Trophoblast cell (in vitro differentiated cells and primary cell): Measurements from ENCODE around the gene DNAJB9.
"Not testable (repeated sequence)": the region's sequence is repeated elsewhere in the genome, so short reads cannot be mapped to it uniquely, and the experiment has no call there.

ENCODE experiments used
- DNase-seq, 2 donors: peaks; one replicate each; pipeline ENCODE4 v3.0.0-alpha.2; 2016
- H2AFZ ChIP-seq: 2 replicates; pipeline ENCODE4 v1.6.1; 2013; ENCODE audit warnings: low read length, moderate library complexity, mild to moderate bottlenecking; ENCODE audit not compliant: insufficient read depth, poor library complexity
- H2AK5ac ChIP-seq: 2 replicates; pipeline ENCODE4 v1.6.1; 2013; ENCODE audit warnings: mild to moderate bottlenecking, low read length
- H2BK120ac ChIP-seq: 2 replicates; pipeline ENCODE4 v1.6.1; 2013; ENCODE audit warnings: low read length, mild to moderate bottlenecking, moderate library complexity; ENCODE audit not compliant: insufficient read depth, poor library complexity
- H2BK12ac ChIP-seq: 2 replicates; pipeline ENCODE4 v1.6.1; 2013; ENCODE audit warnings: mild to moderate bottlenecking, low read length, moderate library complexity
- H2BK5ac ChIP-seq: 2 replicates; pipeline ENCODE4 v1.6.1; 2013; ENCODE audit warnings: low read length, low read depth, moderate library complexity, mild to moderate bottlenecking; ENCODE audit not compliant: poor library complexity
- H3K14ac ChIP-seq: 2 replicates; pipeline ENCODE4 v1.6.1; 2013; ENCODE audit warnings: mild to moderate bottlenecking, low read length
- H3K18ac ChIP-seq: 2 replicates; pipeline ENCODE4 v1.6.1; 2013; ENCODE audit warnings: mild to moderate bottlenecking, low read length
- H3K23ac ChIP-seq: 2 replicates; pipeline ENCODE4 v1.6.1; 2013; ENCODE audit warnings: low read length
- H3K27ac ChIP-seq: 2 replicates; pipeline ENCODE4 v1.5.1; 2013; ENCODE audit warnings: low read depth, mild to moderate bottlenecking, inconsistent platforms, low read length, moderate library complexity
- H3K27me3 ChIP-seq: 2 replicates; pipeline ENCODE4 v1.6.1; 2013; ENCODE audit warnings: inconsistent platforms, mild to moderate bottlenecking, low read length, moderate library complexity; ENCODE audit not compliant: insufficient read depth
- H3K36me3 ChIP-seq, 2 experiments: 1 replicate in 1 of 2; 2 replicates in 1 of 2; pipeline ENCODE4 v1.6.1; 2013; ENCODE audit warnings: low read length in 2 of 2, mild to moderate bottlenecking in 2 of 2, moderate library complexity in 1 of 2; ENCODE audit not compliant: insufficient read depth in 2 of 2, control insufficient read depth in 1 of 2
- H3K4ac ChIP-seq: 2 replicates; pipeline ENCODE4 v1.6.1; 2013; ENCODE audit warnings: low read depth, mild to moderate bottlenecking, low read length, moderate library complexity
- H3K4me1 ChIP-seq, 2 experiments: 1 replicate in 1 of 2; 2 replicates in 1 of 2; pipeline ENCODE4 v1.6.1; 2013; ENCODE audit warnings: low read length in 2 of 2, mild to moderate bottlenecking in 2 of 2, moderate library complexity in 1 of 2; ENCODE audit not compliant: insufficient read depth in 2 of 2, control insufficient read depth in 1 of 2
- H3K4me2 ChIP-seq: 2 replicates; pipeline ENCODE4 v1.6.1; 2013; ENCODE audit warnings: inconsistent platforms, mild to moderate bottlenecking, low read length, moderate library complexity
- H3K4me3 ChIP-seq: 2 replicates; pipeline ENCODE4 v1.5.1; 2013; ENCODE audit warnings: mild to moderate bottlenecking, low read depth, low read length, inconsistent platforms
- H3K79me1 ChIP-seq: one replicate; pipeline ENCODE4 v1.6.1; 2013; ENCODE audit warnings: low read length
- H3K79me2 ChIP-seq: 2 replicates; pipeline ENCODE4 v1.6.1; 2013; ENCODE audit warnings: low read length, mild to moderate bottlenecking; ENCODE audit not compliant: control insufficient read depth, insufficient read depth, poor library complexity
- H3K9ac ChIP-seq: 2 replicates; pipeline ENCODE4 v1.6.1; 2013; ENCODE audit warnings: mild to moderate bottlenecking, low read length
- H3K9me3 ChIP-seq: 2 replicates; pipeline ENCODE4 v1.6.1; 2013; ENCODE audit warnings: low read depth, mild to moderate bottlenecking, control low read depth, inconsistent platforms, low read length; ENCODE audit not compliant: insufficient read depth
- H4K12ac ChIP-seq: 2 replicates; pipeline ENCODE4 v1.6.1; 2013; ENCODE audit warnings: low read depth, mild to moderate bottlenecking, low read length, moderate library complexity
- H4K8ac ChIP-seq: 2 replicates; pipeline ENCODE4 v1.6.1; 2013; ENCODE audit warnings: low read depth, mild to moderate bottlenecking, low read length, moderate library complexity
- H4K91ac ChIP-seq: one replicate; pipeline ENCODE4 v1.6.1; 2013; ENCODE audit warnings: low read depth, mild to moderate bottlenecking, low read length, moderate library complexity
- WGBS: extraction: QIAGEN DNeasy Blood & Tissue Kit; methylation state at CpG from one replicate; pipeline ENCODE4 v1.1.7; 2013; ENCODE audit warnings: missing lambda C conversion rate; ENCODE audit not compliant: insufficient read length, insufficient coverage; ENCODE audit errors: extremely low coverage; 5-methylcytosine and 5-hydroxymethylcytosine counted together

Gene DNAJB9

DNA sequence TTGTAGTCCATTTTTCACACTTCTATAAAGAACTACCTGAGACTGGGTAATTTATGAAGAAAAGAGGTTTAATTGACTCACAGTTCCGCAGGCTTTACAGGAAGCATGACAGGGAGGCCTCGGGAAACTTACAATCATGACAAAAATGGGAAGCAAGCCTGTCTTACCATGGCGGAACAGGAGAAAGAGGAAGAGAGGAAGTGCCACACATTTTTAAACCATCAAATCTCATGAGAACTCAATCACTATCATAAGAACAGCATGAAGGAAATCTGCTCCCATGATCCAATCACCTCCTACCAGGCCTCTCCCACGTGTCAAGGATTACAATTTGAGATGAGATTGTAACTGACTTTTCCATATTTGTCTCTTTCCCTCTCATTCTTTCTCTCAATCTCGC, 34.4 kb upstream of the DNAJB9 start:
- no peak overlapping the region for H4K8ac ChIP-seq
- DNase-seq, result no peak
- H3K4me2 ChIP-seq, result no peak overlapping the region
- no peak overlapping the region for H4K12ac ChIP-seq
- no peak overlapping the region for H2AFZ ChIP-seq
- H3K23ac ChIP-seq, result no peak overlapping the region
- no peak overlapping the region for H3K9ac ChIP-seq
- H4K91ac ChIP-seq, result no peak overlapping the region
- H3K4ac ChIP-seq, result no peak overlapping the region
- H2BK120ac ChIP-seq, result no peak overlapping the region
- no peaks in the 10 kb centered on the region for H3K4me1 ChIP-seq
- no peak overlapping the region for H3K4me3 ChIP-seq
- H3K27ac ChIP-seq, result no peak overlapping the region
- no CpG with 5 or more reads among the region's 5 CpGs for WGBS
- H2BK12ac ChIP-seq, result no peak overlapping the region
- no peaks in the 10 kb centered on the region for H3K79me1 ChIP-seq
- no peak overlapping the region for H2AK5ac ChIP-seq
- no peak overlapping the region for H2BK5ac ChIP-seq
- H3K27me3 ChIP-seq, result no peaks in the 10 kb centered on the region
- H3K14ac ChIP-seq, result no peak overlapping the region
- H3K9me3 ChIP-seq, result no peaks in the 10 kb centered on the region
- no peak overlapping the region for H3K18ac ChIP-seq
- H3K36me3 ChIP-seq, result no peaks in the 10 kb centered on the region
- no peaks in the 10 kb centered on the region for H3K79me2 ChIP-seq

DNA sequence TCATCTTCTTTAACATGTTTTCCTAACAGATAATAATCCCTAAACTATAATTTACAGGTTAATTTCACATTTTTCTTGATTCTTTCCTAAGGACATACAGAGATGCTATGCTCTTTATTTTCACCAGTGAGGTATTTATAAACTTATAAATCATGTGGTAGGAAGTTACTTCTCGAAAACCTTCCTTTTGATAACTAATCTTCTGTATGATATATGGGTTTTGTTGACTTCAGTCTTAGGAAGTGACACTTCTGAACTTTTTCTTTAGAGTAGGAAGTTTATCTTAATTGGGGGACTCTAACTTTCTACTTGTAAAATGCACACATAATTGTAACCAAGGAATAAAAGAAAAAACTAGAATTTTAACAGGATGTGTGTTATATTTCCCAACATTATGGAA, 33.9 kb upstream of the DNAJB9 start:
- no peak overlapping the region for H2AFZ ChIP-seq
- H3K14ac ChIP-seq, result no peak overlapping the region
- H3K4me2 ChIP-seq, result no peak overlapping the region
- H3K18ac ChIP-seq, result no peak overlapping the region
- H2BK12ac ChIP-seq, result no peak overlapping the region
- H3K9ac ChIP-seq, result no peak overlapping the region
- no peaks in the 10 kb centered on the region for H3K9me3 ChIP-seq
- no peak overlapping the region for H2AK5ac ChIP-seq
- H3K36me3 ChIP-seq, result no peaks in the 10 kb centered on the region
- no CpG with 5 or more reads among the region's 1 CpG for WGBS
- H3K79me1 ChIP-seq, result no peaks in the 10 kb centered on the region
- no peak overlapping the region for H3K4ac ChIP-seq
- no peak overlapping the region for H3K23ac ChIP-seq
- H3K27me3 ChIP-seq, result no peaks in the 10 kb centered on the region
- H2BK5ac ChIP-seq, result no peak overlapping the region
- H4K12ac ChIP-seq, result no peak overlapping the region
- H3K27ac ChIP-seq, result no peak overlapping the region
- H4K8ac ChIP-seq, result no peak overlapping the region
- H2BK120ac ChIP-seq, result no peak overlapping the region
- no peak for DNase-seq
- no peaks in the 10 kb centered on the region for H3K4me1 ChIP-seq
- no peak overlapping the region for H4K91ac ChIP-seq
- H3K4me3 ChIP-seq, result no peak overlapping the region
- H3K79me2 ChIP-seq, result no peaks in the 10 kb centered on the region

DNA sequence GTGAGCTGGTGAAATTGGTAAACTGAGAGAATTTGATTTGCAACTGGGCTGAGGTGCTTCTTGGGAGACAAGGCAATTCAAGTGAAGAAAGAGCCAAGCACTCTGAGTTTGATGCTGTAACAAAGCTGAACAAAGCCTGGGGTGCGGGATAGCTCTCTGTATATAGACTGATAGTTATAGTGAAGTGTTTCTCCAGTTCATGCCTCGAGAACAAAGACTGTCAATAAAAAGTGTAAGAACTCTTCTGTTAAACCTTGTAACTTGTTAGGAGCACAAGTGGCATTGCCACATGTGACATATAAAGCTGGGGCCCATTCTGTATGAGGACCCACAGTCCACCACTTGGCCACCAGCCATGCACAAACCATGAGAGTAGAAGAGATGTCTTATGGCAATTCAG, 32.4 kb upstream of the DNAJB9 start:
- no CpG with 5 or more reads among the region's 2 CpGs for WGBS
- Histone ChIP-seq H3K4ac (no peak overlapping the region), H3K9me3 (no peaks in the 10 kb centered on the region), H2BK120ac (no peak overlapping the region), H3K9ac (peak overlapping the region; percentile 53), H3K36me3 (no peaks in the 10 kb centered on the region), H3K27ac (no peak overlapping the region), H2AK5ac (no peak overlapping the region), H3K79me2 (no peaks in the 10 kb centered on the region), H2BK12ac (no peak overlapping the region), H3K79me1 (no peaks in the 10 kb centered on the region), H2BK5ac (no peak overlapping the region), H3K23ac (no peak overlapping the region), H3K4me2 (no peak overlapping the region), H2AFZ (no peak overlapping the region), H4K8ac (no peak overlapping the region), H3K4me1 (no peaks in the 10 kb centered on the region), H3K18ac (no peak overlapping the region), H3K14ac (no peak overlapping the region), H4K91ac (no peak overlapping the region), H3K4me3 (no peak overlapping the region), H4K12ac (no peak overlapping the region), H3K27me3 (no peaks in the 10 kb centered on the region)
- no peak for DNase-seq

DNA sequence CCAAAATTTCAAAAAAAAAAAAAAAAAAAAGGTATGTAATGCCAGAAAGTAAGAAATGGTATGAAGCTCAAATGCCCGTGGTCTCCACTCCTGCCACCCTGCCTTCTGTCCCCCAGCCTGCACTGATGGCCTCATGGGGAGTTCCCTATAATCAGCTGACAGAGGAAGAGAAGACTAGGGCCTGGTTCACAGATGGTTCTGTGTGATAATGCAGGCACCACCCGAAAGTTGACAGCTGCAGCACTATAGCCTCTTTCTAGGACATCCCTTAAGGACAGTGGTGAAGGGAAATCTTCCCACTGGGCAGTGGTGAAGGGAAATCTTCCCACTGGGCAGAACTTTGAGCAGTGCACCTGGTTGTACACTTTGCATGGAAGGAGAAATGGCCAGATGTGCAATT, 31.4 kb upstream of the DNAJB9 start:
- not testable (repeated sequence) for H3K18ac ChIP-seq, H4K12ac ChIP-seq, H3K27me3 ChIP-seq, H4K8ac ChIP-seq, H3K4me1 ChIP-seq, H2BK5ac ChIP-seq, H3K79me1 ChIP-seq, H3K27ac ChIP-seq, H3K4ac ChIP-seq, DNase-seq, H2BK12ac ChIP-seq, H2BK120ac ChIP-seq, H3K4me3 ChIP-seq, H3K14ac ChIP-seq, H4K91ac ChIP-seq, H3K79me2 ChIP-seq, H2AK5ac ChIP-seq, H3K9ac ChIP-seq, H3K9me3 ChIP-seq, H3K36me3 ChIP-seq, H3K23ac ChIP-seq, H2AFZ ChIP-seq, H3K4me2 ChIP-seq
- no CpG with 5 or more reads among the region's 2 CpGs for WGBS
